ENCODE measurements around the gene NUDT3.
"Not testable (repeated sequence)": the region's sequence is repeated elsewhere in the genome, so short reads cannot be mapped to it uniquely, and the experiment has no call there.

Gene NUDT3

GRCh38 chr6:34259529-34260069 lies 132.9 kb downstream of the NUDT3 start:
- no peak for DNase-seq (ENCODE audit: low spot score)

- not testable (repeated sequence) for DNase-seq (ENCODE audit: low spot score)
Measured at GRCh38 chr6:34252395-34252794, 140.1 kb downstream of the NUDT3 start.

DNA sequence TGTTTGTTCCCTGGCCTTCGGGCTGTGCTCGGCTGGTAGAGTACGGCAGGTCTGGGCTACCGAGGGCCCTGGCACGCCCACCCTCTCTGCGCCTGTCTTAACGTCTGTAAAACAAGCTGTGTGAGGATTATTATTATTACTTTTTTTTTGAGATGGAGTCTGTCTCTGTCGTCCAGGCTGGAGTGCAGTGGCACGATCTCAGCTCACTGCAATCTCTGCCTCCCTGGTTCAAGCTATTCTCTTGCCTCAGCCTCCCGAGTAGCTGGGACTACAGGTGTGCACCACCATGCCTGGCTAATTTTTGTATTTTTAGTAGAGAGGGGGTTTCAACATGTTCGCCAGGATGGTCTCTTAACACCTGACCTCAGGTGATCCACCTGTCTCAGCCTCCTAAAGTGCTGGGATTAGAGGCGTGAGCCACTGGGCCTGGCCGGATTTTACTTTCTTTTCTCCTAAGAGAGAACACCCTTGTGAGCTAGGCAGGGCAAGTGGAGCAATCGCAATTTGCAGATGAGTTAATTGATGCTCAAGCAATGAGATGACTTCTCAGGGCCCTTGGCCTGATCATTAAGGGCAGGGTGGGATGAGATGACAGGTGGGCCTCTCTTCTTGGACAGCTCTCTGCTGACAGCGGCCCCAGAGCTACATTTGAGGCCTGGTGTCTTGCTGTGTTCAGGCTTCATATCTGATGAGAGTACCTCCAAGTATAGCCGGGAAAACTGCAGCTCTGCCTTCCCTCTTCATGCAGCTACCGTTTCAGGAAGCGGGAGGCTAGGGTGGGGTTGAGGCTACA lies 142.8 kb downstream of the NUDT3 start:
- no peak for DNase-seq (ENCODE audit: low spot score)

GRCh38 chr6:34248727-34249468 lies 143.6 kb downstream of the NUDT3 start, which contains the start of gene SMIM29:
Gene SMIM29 (minus strand): TSS chr6:34249006. CDS start chr6:34247791, 1,215 bp downstream.
- DNase-seq (ENCODE audit: low spot score) = peak; percentile 92

GRCh38 chr6:34248198-34248726 lies 144.2 kb downstream of the NUDT3 start:
- peak; percentile 55 for DNase-seq (ENCODE audit: low spot score)

DNA sequence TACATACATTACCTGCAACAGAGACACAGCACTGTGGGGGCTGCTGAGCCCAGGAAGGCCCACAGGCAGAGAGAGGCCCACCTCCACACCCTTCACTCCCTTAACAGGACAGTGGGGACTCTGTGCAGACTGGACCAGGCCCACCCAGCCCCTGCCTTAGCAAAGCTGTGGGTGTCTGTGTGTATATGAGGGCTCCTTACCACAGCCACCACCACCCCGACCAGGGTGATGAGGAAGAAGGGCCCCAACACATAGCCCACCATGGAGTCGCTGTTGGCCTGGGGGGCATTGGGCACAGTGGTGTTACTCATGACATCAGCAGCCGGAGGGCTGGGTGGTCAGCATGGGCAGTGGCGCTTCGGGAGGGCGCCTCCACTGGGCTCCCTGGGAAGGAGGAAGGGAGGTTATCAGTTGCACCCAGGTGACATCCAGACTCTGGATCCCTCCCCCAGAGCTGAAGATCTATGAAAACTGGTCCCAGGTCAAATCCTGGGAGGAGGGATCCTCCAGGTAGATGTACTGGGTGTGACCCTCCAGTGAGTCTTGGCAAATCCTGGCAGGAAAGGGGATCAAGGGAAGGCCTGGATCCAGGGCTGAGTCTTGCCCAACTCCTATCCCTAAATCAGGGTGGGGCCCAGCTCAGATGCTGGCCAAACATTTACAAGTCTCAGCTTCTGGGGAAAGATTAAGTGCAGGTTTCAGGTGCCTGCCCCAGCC lies 144.8 kb downstream of the NUDT3 start:
- DNase-seq (ENCODE audit: low spot score) = no peak

- peak; percentile 62 for DNase-seq (ENCODE audit: low spot score)
Measured at GRCh38 chr6:34246563-34247391, 145.7 kb downstream of the NUDT3 start.

DNA sequence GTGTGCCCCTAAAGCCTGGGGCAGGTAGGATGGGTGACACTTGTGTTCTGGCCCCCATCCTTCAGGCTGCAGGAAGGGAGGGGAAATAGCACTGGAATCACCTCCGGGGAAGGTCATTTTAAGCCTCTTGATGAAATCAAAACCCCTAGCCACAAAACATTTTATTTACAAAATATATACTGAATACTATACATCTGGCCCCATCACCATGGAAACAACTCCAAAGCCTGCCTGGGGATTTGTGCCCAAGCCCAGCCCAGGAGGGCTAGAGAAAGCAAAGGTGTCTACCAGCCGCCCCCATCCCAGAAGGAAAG lies 146.3 kb downstream of the NUDT3 start:
- DNase-seq (ENCODE audit: low spot score) = no peak

GRCh38 chr6:34245761-34246140 lies 146.7 kb downstream of the NUDT3 start:
- not testable (repeated sequence) for DNase-seq (ENCODE audit: low spot score)

DNA sequence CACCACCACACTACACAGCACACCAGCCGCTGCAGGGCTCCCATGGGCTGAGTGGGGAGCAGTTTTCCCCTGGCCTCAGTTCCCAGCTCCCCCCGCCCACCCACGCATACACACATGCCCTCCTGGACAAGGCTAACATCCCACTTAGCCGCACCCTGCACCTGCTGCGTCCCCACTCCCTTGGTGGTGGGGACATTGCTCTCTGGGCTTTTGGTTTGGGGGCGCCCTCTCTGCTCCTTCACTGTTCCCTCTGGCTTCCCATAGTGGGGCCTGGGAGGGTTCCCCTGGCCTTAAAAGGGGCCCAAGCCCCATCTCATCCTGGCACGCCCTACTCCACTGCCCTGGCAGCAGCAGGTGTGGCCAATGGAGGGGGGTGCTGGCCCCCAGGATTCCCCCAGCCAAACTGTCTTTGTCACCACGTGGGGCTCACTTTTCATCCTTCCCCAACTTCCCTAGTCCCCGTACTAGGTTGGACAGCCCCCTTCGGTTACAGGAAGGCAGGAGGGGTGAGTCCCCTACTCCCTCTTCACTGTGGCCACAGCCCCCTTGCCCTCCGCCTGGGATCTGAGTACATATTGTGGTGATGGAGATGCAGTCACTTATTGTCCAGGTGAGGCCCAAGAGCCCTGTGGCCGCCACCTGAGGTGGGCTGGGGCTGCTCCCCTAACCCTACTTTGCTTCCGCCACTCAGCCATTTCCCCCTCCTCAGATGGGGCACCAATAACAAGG lies 147.3 kb downstream of the NUDT3 start:
- DNase-seq (ENCODE audit: low spot score) = not testable (repeated sequence)

- no peak for DNase-seq (ENCODE audit: low spot score)
Measured at GRCh38 chr6:34243901-34244884, 148.3 kb downstream of the NUDT3 start.

DNA sequence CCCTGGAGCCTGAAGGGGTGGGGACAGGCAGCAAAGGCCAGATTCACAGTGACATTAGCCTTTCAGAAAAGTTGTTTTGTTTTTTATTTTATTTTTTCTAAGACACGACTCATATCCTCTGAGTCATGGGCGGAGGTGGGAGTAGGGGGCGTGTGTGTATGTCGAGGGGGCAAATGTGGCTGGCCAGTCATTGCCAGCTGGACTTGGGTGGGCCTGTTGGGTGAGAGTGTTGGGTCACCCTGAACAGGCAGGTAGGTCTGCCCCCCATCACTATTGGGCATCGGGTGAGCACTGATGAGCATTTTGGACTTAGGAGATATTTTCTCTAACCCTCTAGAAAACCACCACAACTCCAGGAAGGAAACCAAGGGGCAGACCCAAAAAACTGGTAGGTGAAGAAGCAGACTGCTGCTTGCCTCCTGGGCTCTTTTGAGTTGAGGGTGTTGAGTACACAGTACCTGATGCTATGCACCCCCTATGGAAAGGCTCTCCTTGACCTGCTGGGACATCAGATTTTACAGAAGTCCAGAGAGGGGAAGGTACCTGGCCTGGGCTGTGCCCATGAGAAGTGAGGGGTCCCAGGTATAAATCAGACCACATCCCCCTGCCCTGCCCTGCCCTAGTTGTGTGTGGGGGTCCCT lies 149.2 kb downstream of the NUDT3 start:
- DNase-seq (ENCODE audit: low spot score) = no peak

GRCh38 chr6:34242252-34243130 lies 150.0 kb downstream of the NUDT3 start:
- no peak for DNase-seq (ENCODE audit: low spot score)

DNA sequence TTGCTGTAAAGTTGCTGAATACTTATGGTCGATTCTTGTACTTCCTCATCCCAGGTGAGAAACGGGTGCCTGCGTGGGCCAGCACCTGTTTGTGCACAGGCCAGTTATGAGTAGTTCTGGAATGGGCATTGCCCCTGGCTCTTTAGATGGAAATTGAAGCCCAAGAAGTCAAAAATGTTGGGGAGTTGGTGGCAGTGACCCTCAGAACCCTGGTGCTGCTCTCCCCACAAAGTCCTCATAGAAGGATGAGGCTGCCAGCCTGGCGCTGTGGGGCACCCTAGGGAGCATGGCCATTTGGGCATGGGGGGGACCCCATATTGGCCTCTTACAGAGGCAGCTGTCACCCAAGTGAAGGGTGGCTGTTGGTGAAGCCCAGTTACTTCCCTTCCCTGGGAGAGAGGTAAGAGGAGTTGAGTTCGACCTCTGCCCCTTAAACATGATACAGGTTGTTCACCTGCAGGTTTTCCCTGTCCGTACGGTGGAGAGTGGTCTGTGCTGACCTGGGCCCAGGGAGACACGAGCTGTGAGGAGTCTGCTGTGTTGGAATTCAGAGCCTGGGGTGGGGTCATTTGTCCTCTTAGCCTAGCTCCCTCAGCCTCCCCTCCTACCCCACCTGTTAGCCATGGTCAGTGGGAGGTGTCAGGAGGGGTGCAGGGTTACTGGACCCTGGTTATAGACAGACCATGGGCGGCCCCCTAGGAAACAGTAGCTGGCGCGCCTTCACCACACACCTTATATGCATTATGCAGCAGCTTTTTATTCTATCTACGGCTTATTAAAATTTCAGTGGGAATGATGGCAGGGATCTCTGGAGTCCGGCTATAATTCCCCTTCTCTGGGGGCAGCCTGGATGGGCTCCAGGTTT lies 150.9 kb downstream of the NUDT3 start:
- no peak for DNase-seq (ENCODE audit: low spot score)

GRCh38 chr6:34240329-34241248 lies 151.9 kb downstream of the NUDT3 start:
- DNase-seq (ENCODE audit: low spot score) = no peak
